NCI-H446 treated with DMSO at 0.1 percent for 48 hours (cell line): Measurements from ENCODE around the gene SIK3.

ENCODE experiments used
- DNase-seq: peaks from one replicate; lab custom pipeline; 2025; lab: John Stamatoyannopoulos, UW

SIK3 gene

DNA sequence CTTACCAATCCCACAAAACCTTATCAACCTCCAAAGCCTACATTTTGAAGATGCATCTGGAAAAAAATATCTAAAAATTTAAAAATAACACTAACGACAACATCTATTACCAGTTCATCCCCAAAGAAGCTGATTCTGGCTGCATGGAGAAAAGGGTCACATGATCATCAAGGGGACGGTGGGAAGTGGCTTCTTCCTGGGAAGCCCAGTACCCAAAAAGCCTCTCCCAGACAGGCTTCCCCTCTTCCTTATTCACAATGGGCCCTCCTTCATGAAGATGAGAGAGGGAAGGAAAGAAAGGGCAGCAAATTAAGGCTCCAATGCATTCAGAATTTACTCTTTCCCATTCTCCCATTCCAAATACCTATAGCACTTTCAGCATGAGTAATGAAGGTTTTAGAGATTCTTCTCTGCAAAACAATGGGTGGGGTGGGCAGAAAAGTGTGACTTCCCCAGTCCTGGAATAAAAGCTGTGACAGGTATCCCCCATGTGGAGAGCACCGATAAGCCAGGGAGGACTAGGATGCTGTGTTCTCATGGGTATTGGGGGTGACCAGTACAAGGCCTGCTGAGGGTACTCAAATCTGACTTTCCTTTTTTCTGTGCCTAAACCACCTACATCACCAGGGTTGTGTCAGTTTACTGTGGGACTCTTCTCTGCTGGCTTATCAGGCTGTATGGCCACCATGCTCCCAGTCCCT lies 88.2 kb downstream of the SIK3 start:
- DNase-seq, result no peak

- no peak for DNase-seq
These were observed 92.5 kb downstream of the SIK3 start for GRCh38 chr11:117005758-117006157.

GRCh38 chr11:117002639-117003299 lies 95.5 kb downstream of the SIK3 start:
- DNase-seq, result no peak

DNA sequence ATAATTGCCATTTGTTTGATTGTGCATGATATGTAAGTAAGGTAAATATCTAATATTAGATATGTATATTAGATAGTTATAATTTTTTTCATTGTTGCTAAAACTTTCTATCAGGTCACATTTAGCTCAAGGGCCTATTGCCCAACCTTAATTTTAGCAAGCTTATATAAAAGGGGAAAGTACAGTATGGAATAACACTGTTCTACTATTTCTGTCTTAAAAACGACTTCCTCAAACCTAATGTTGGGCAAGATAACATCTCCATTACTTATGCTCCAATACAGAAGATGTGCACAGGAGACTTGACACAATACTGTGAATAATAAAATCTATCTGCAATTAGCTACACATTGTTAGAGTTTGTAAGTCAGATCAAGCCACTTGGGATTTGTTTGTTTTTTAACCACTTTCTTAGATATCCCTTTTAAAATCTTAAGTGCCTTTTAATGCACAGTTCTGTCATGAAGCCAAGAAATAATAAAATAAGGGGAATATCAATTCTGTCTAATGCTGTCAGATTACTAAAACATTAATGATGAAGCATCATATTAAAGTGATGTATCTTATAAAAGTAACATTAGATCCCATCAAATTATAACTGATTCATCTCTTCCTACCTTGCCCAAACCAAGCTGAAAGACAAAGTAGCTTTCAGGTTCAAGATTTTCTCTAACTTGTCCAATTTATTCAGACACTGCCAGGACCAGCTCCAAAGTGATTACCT lies 98.1 kb downstream of the SIK3 start:
- no peak for DNase-seq

DNA sequence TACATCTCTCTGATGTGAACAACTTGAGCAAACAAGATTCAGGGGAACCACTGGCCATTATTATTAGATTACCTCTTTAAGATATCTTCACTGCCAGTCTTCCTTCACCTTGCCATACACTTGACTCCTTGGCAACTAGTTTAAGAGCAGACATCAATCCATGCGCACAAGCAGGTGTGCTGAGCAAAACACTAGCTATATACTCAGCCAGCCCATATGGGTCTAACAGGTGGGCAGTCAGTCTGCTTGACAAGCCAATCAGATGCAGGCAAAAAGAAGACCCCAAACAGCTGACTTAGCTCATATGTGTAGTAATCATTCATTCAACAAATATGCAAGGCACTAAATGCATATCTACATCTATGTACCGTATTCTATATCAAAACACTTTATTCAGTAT lies 101.2 kb downstream of the SIK3 start:
- no peak for DNase-seq

- DNase-seq, result no peak
These were observed 104.0 kb downstream of the SIK3 start for GRCh38 chr11:116994195-116994594.

DNA sequence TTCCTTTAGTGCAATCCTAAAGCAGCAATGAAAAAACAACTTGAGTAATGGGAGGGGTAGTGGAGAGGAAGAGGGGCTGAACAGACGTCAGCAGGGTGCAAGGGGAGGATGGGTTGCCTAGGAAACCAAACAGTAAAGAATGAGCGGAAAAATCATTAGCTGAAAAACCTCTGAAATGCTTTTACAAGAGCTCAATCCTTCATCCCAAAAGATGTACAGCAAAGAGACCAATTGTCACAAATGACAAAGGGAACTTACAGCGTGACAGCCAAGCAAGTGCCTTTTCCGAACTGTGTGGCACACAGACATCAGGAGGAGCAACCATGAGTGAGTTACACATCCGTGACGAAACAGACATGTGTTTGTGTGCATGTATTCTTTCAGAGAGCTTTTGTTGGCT lies 104.6 kb downstream of the SIK3 start:
- DNase-seq, result no peak

- no peak for DNase-seq
These were observed 106.7 kb downstream of the SIK3 start for GRCh38 chr11:116991491-116991890.

DNA sequence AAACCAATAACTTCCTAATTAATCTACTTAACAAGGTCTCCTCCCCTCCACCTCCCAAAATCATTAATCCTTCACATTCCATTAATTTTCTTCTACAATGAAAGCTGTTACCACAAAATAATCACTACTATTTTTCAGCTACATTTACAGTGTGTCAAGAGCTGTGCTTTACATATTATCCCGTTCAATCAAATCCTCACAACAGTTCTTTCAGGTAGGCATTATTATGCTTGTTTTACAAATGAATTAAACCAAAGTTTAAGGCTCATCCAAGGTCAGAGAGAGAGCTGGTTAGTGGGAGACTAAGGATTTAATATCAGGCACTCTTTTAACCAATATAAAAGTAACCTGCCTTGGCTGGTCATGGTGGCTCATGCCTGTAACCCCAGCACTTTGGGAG lies 107.4 kb downstream of the SIK3 start:
- DNase-seq, result no peak

GRCh38 chr11:116990061-116990473 lies 108.2 kb downstream of the SIK3 start:
- DNase-seq, result peak; percentile 58

GRCh38 chr11:116989184-116989583 lies 109.0 kb downstream of the SIK3 start:
- DNase-seq, result no peak

- no peak for DNase-seq
These were observed 111.6 kb downstream of the SIK3 start for GRCh38 chr11:116986521-116987105.

DNA sequence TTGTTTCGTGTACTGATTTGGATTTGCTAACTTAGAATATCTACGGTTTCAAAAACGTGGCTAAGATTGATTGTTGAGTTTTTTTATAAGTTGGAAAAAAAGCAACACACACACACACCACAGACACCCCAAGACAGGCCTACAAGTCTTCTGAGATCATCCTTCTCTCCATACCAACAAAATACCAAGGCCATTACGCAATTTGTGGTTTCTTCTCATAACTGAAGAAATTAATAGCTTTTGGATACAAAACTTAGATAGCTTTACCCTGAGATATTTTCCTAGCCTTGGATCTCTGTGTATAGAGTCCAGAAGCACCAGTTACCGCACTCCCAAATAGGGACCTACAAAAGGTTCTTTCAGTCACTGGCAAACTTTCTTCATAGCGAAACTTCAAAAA lies 113.6 kb downstream of the SIK3 start:
- DNase-seq, result no peak

DNA sequence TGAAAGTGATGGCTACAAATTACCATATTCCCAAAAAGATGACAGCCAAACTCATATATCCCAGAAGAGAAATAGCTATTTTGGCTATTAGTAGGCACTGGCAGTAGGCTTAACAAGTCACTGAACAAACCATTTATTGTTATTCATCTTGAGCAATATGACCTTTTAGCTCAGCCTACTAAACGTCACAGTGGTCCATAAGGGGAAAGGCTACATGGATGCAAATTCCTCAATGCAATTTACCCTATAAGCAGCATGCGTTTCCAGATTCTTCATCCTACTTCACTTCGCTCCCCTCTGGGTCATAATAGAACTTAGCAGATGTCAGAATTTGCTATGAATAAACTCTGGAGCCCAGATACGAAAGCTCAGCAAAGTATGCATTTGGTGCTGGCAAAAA lies 114.0 kb downstream of the SIK3 start:
- DNase-seq, result no peak

DNA sequence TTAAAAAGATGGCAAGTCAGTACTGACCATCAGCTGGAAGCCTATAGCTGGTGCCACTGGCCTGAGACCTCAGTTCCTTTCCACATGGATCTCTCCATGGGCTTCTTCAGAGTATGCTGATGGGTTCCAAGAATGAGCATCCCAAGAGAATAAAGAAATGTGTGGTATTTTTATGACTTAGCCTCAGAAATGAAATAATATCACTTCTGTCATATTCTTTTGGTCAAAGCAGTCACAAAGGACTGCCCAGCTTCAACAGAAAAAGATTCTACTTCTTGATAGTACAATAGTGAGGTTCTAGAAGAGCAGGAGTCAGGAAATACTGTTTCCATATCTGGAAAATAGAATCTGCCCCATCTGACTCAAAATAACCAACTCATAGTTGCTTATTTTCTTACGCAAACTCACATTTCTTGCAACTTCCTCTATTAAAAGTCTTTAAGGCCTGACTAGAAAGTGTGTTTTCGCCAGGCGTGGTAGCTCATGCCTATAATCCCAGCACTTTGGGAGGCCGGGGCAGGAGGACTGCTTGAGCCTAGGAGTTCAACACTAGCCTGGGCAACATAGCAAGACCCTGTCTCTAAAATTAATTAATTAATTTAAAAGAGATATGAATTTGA lies 116.9 kb downstream of the SIK3 start:
- DNase-seq, result no peak

DNA sequence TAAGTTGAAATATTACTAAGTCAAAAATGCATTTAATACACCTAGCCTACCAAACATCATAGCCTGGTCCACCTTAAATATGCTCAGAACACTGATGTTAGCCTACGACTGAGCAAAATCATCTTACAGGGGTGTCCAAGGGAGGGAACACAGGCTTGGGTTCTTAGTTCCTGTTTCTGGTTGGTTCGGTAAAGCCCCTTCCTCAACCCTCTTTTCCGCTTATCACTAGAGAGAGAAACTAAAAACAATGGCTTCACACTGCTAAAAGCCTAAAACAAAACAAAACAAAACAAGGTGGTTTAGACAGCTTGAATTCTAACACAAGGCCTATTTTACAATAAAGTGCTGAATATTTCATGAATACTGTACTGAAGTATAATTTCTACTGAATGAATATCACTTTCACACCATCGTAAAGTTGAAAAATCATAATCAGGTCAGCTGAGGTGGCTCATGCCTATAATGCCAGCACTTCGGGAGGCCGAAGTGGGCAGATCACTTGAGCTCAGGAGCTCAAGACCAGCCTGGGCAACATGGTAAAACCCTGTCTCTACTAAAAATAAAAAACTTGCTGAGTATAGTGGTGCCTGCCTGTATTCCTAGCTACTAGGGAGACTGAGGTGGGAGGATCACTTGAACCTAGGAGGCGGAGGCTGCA lies 118.0 kb downstream of the SIK3 start:
- no peak for DNase-seq

GRCh38 chr11:116976941-116977570 lies 121.2 kb downstream of the SIK3 start:
- DNase-seq, result no peak

GRCh38 chr11:116975661-116976060 lies 122.6 kb downstream of the SIK3 start:
- no peak for DNase-seq

- DNase-seq, result no peak
These were observed 125.0 kb downstream of the SIK3 start for GRCh38 chr11:116973270-116973669.

GRCh38 chr11:116972691-116973090 lies 125.5 kb downstream of the SIK3 start:
- no peak for DNase-seq
